CD8-positive, alpha-beta memory T cell (primary cell): ENCODE results near the gene COPG1. TPM values are rescaled to one million over a fixed set of nuclear protein-coding genes. Genes with fewer than 3 reads are reported as not detected.

Source experiments
- CTCF ChIA-PET: fragments of 350-600 bp; sonication (Branson Sonifier 250); formaldehyde crosslinking; loops from one replicate; lab custom pipeline; 2021; ENCODE audit warnings: antibody characterized with exemption; lab: Charles Lee
- POLR2A ChIA-PET: fragments of 350-600 bp; sonication (Branson Sonifier 250); formaldehyde crosslinking; loops from one replicate; lab custom pipeline; 2021; ENCODE audit warnings: antibody characterized with exemption; lab: Charles Lee
- DNase-seq, 5 donors: peaks; one replicate each; pipeline versions ENCODE4 v3.0.0 to v3.0.0-alpha.2; 2020 to 2022; ENCODE audit warnings: mixed read lengths in 1 of 5
- H3K27ac ChIP-seq: one replicate; pipeline ENCODE4 v1.7.0; 2013; ENCODE audit warnings: low read depth, mild to moderate bottlenecking, low read length, moderate library complexity
- H3K27me3 ChIP-seq: 2 replicates; pipeline ENCODE4 v1.7.0; 2013; ENCODE audit warnings: low read length, mild to moderate bottlenecking; ENCODE audit not compliant: insufficient read depth, poor library complexity, severe bottlenecking
- H3K36me3 ChIP-seq: 2 replicates; pipeline ENCODE4 v1.7.0; 2013; ENCODE audit warnings: mild to moderate bottlenecking, low read length, moderate library complexity; ENCODE audit not compliant: insufficient read depth
- H3K4me1 ChIP-seq: 2 replicates; pipeline ENCODE4 v1.7.0; 2013; ENCODE audit warnings: mild to moderate bottlenecking, low read length, moderate library complexity; ENCODE audit not compliant: insufficient read depth
- H3K4me3 ChIP-seq: 2 replicates; pipeline ENCODE4 v1.7.0; 2013; ENCODE audit warnings: mild to moderate bottlenecking, low read length
- H3K9me3 ChIP-seq: 2 replicates; pipeline ENCODE4 v1.7.0; 2013; ENCODE audit warnings: mild to moderate bottlenecking, low read length
- H3K27ac Mint-ChIP-seq, 8 donors: one replicate each; pipeline ENCODE4 v1.8.0; 2020 to 2021; ENCODE audit warnings: mixed read lengths in 8 of 8, mild to moderate bottlenecking in 6 of 8, inconsistent platforms in 3 of 8, moderate library complexity in 3 of 8
- H3K27me3 Mint-ChIP-seq, 2 donors: one replicate each; pipeline ENCODE4 v1.8.0; 2020 to 2021; ENCODE audit warnings: mixed read lengths in 2 of 2, mild to moderate bottlenecking in 1 of 2, moderate library complexity in 1 of 2
- H3K36me3 Mint-ChIP-seq, 3 donors: one replicate each; pipeline ENCODE4 v1.8.0; 2020 to 2021; ENCODE audit warnings: mixed read lengths in 3 of 3, inconsistent platforms in 1 of 3, mild to moderate bottlenecking in 1 of 3
- H3K4me1 Mint-ChIP-seq, 3 donors: one replicate each; pipeline ENCODE4 v1.8.0; 2020 to 2021; ENCODE audit warnings: mixed read lengths in 3 of 3, inconsistent platforms in 1 of 3, mild to moderate bottlenecking in 1 of 3
- H3K4me3 Mint-ChIP-seq, 7 donors: one replicate each; pipeline ENCODE4 v1.8.0; 2020 to 2021; ENCODE audit warnings: mixed read lengths in 7 of 7, mild to moderate bottlenecking in 6 of 7, moderate library complexity in 4 of 7, inconsistent platforms in 2 of 7
- H3K9me3 Mint-ChIP-seq, 5 donors: one replicate each; pipeline ENCODE4 v1.8.0; 2020 to 2022; ENCODE audit warnings: mixed read lengths in 5 of 5, mild to moderate bottlenecking in 3 of 5, moderate library complexity in 2 of 5, inconsistent platforms in 1 of 5
- polyA plus RNA-seq: library from polyadenylated mRNA; unstranded; fragments of 300-500 nt; fragmentation: Illumina TruSeq; gene quantifications from one replicate; pipeline ENCODE4 v1.2.3, GENCODE V29; 2021
- total RNA-seq, 2 experiments: library from RNA; stranded (reverse); gene quantifications; one replicate each; pipeline ENCODE4 v1.2.3, GENCODE V29; 2021

The COPG1 gene
- total and polyA plus RNA-seq, 3 experiments from 2014 or later: 101 to 136 (median 134) TPM

DNA sequence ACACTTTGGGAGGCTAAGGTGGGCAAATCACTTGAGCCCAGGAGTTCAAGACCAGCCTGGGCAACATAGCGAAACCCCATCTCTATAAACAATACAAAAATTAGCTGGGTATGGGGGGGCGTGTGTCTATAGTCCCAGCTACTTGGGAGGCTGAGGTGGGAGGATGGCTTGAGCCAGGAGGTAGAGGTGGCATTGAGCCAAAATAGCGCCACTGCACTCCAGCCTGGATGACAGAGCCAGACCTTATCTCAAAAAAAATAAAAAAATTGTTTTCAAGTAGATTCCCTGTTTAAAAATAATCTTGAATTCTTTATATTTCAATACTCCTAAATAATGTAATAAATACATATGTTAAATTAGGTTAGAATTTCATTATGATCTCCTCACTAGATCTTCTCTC is 39.0 kb downstream of the COPG1 start:
- peaks cover 17 to 40% (median 33%) of the 10 kb centered on the region in 3 donors for H3K4me1 Mint-ChIP-seq
- Histone ChIP-seq H3K4me1 (peaks cover 1% of the 10 kb centered on the region), H3K27me3 (no peaks in the 10 kb centered on the region), H3K9me3 (no peaks in the 10 kb centered on the region), H3K4me3 (no peak overlapping the region), H3K27ac (no peak overlapping the region), H3K36me3 (peaks cover 25% of the 10 kb centered on the region)
- H3K9me3 Mint-ChIP-seq: no peaks in the 10 kb centered on the region
- ChIA-PET CTCF (interaction anchor here (1.6 kb wide), 1 partner anchor 26 kb away, joined by 3 read pairs; no protein-coding TSS in a partner anchor), POLR2A (interaction anchor here (0.6 to 1.8 kb wide), 2 partner anchors 10 to 28 kb away, joined by 6 read pairs; partner anchors contain the start of gene HMCES)
- no peak overlapping the region for H3K4me3 Mint-ChIP-seq
- H3K27me3 Mint-ChIP-seq: no peaks in the 10 kb centered on the region
- peak overlapping the region in 2 of 8 donors; percentile 44 to 85 for H3K27ac Mint-ChIP-seq
- H3K36me3 Mint-ChIP-seq: peaks cover 6 to 74% (median 24%) of the 10 kb centered on the region in 3 donors
- no peak for DNase-seq

DNA sequence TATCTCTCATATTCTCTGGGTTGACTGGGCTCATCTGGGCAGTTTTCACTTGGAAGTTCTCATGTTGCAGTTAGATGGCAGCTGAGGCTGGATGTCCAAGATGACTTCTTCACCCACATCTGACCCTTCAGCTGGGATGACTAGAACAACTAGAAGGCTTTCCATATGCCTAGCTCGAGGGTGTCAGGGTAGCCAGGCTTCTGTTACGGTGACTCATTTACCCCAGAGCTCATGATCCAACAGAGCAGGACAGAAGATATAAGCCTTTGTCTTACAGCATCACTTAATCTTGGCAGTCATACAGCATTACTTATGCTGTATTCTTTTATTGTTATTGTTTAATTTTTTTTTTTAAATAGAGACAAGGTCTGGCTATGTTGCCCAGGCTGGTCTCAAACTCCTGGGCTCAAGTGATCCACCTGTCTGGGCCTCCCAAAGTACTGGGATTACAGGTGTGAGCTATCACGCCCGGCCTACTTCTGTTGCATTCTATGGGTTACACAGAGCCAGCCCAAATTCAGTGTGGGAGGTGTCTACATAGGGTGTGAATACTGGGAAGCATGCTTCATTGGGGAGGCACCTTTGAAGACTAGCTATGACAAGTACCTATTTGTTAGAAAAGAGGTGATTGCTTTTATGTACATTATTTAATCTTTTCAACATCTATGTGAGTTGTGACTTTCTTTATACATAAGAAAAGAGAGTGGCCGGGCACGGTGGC is 40.0 kb downstream of the COPG1 start:
- POLR2A ChIA-PET: interaction anchor here (0.9 to 1.8 kb wide), 2 partner anchors 27 to 167 kb away, joined by 3 to 6 read pairs; a partner anchor contains a TSS
- no peak for DNase-seq
- no peaks in the 10 kb centered on the region for H3K27me3 ChIP-seq
- H3K27ac Mint-ChIP-seq: peak overlapping the region in 2 of 8 donors; percentile 38 to 47
- H3K4me3 ChIP-seq: no peak overlapping the region
- peaks cover 25% of the 10 kb centered on the region for H3K36me3 ChIP-seq
- H3K4me1 ChIP-seq: no peaks in the 10 kb centered on the region
- H3K9me3 Mint-ChIP-seq: no peaks in the 10 kb centered on the region
- H3K36me3 Mint-ChIP-seq: peaks cover 6 to 74% (median 26%) of the 10 kb centered on the region in 3 donors
- peaks cover 16 to 33% (median 25%) of the 10 kb centered on the region in 3 donors for H3K4me1 Mint-ChIP-seq
- CTCF ChIA-PET: interaction anchor here (1.6 to 2.7 kb wide), 2 partner anchors 25 to 27 kb away, joined by 3 to 10 read pairs; a partner anchor contains a TSS
- H3K9me3 ChIP-seq: no peaks in the 10 kb centered on the region
- H3K27me3 Mint-ChIP-seq: no peaks in the 10 kb centered on the region
- no peak overlapping the region for H3K4me3 Mint-ChIP-seq
- no peak overlapping the region for H3K27ac ChIP-seq

DNA sequence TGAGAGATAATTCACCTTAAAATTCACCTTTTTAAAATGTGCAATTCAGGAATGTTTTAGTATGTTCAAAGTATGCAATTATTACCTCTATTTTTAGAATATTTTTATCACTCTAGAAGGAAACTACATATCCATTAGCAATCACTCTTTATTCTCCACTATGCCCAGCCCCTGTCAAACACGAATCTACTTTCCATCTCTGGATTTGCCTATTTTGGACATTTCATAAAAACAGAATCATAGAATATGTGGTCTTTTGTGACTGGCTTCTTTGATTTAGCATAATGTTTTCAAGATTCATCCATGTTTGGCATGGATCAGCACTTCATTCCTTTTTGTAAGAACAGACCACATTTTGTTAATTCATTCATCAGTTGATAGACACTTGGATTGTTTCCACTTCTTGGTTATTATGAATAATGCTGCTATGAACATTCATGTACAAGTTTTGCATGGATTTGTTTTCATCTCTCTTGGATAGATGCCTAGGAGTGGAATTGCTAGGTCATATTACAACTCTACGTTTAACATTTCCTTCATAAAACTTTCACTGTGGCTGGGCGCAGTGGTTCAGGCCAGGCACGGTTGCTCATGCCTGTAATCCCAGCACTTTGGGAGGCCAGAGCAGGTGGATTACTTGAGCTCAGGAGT is 42.0 kb downstream of the COPG1 start:
- Histone ChIP-seq H3K27ac (no peak overlapping the region), H3K9me3 (no peaks in the 10 kb centered on the region), H3K4me3 (no peak overlapping the region), H3K36me3 (peaks cover 25% of the 10 kb centered on the region), H3K4me1 (no peaks in the 10 kb centered on the region), H3K27me3 (no peaks in the 10 kb centered on the region)
- Mint-ChIP-seq H3K36me3 (peaks cover 10 to 77% (median 21%) of the 10 kb centered on the region in 3 donors), H3K9me3 (no peaks in the 10 kb centered on the region), H3K4me1 (peaks cover 12 to 27% (median 13%) of the 10 kb centered on the region in 3 donors), H3K27ac (peak overlapping the region in 1 of 8 donors; percentile 38), H3K4me3 (no peak overlapping the region), H3K27me3 (no peaks in the 10 kb centered on the region)
- ChIA-PET POLR2A (no interaction called here), CTCF (interaction anchor here (2.7 kb wide), 1 partner anchor 25 kb away, joined by 10 read pairs; a partner anchor contains a TSS)
- DNase-seq: no peak

DNA sequence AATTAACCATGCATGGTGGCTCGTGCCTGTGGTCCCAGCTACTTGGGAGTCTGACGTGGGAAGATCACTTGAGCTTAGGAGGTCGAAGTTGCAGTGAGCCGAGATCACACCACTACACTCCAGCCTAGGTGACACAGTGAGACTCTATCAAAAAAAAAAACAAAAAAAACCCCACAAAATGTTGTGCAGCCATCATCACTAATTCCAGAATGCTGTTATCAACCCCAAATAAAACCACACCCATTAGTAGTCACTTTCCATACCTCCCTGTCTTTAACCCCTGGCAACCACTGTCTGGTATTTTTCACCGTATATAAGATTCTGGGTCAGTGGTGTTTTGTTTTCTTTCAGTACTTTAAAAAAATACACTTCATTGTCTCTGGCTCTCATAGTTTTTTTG is 45.9 kb downstream of the COPG1 start:
- H3K9me3 Mint-ChIP-seq: no peaks in the 10 kb centered on the region
- peaks cover 10 to 77% (median 20%) of the 10 kb centered on the region in 3 donors for H3K36me3 Mint-ChIP-seq
- H3K27me3 Mint-ChIP-seq: no peaks in the 10 kb centered on the region
- Histone ChIP-seq H3K4me3 (no peak overlapping the region), H3K27ac (no peak overlapping the region), H3K27me3 (no peaks in the 10 kb centered on the region), H3K4me1 (no peaks in the 10 kb centered on the region), H3K36me3 (peaks cover 36% of the 10 kb centered on the region), H3K9me3 (no peaks in the 10 kb centered on the region)
- peaks cover 8 to 19% (median 9%) of the 10 kb centered on the region in 3 donors for H3K4me1 Mint-ChIP-seq
- POLR2A ChIA-PET: no interaction called here
- no peak for DNase-seq
- H3K4me3 Mint-ChIP-seq: no peak overlapping the region
- H3K27ac Mint-ChIP-seq: peak overlapping the region in 4 of 8 donors; percentile 3 to 69 (median 29)
- CTCF ChIA-PET: no interaction called here

DNA sequence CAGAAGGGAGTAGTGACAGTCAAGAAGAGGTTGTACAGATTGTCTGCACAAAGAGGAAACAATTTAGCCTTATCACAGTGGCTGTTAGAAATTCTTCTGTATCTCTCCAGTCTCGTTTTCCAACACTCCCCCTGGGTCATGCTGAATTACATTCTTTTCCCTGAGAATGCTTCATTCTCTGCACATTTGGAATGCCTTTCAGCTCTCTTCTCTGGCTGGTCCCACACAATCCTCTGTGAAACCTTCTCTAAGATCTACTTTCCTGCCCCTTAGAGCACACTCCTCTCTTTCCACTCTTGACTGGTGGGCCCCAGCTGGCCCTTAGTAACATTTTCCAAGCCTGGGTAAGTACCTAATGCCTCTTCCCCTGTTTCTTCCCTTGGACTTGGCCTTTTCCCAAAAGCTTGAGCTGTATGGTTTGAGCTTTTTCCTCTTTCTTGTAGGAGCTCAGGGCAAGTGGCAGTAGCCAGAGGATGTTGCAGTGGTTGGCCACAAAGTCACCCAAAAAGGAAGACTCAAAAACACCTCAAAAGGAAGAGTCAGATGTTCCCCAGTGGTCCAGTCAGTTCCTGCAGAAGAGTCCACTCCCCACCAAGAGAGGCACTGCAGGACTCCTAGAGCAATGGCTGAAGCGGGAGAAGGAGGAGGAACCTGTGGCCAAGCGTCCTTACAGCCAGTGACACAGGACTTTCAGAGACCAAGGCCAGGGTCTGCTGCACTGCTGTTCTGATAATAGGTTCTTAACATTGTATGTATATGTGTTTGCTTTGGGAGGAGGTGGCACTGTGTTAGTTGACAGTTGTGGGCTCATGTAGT is 54.9 kb downstream of the COPG1 start:
- Histone ChIP-seq H3K4me3 (no peak overlapping the region), H3K36me3 (peaks cover 25% of the 10 kb centered on the region), H3K27me3 (no peaks in the 10 kb centered on the region), H3K4me1 (no peaks in the 10 kb centered on the region), H3K9me3 (no peaks in the 10 kb centered on the region), H3K27ac (no peak overlapping the region)
- ChIA-PET POLR2A (no interaction called here), CTCF (no interaction called here)
- Mint-ChIP-seq H3K27ac (peak overlapping the region in 5 of 8 donors; percentile 17 to 86 (median 51)), H3K4me1 (peaks cover 3 to 15% (median 12%) of the 10 kb centered on the region in 3 donors), H3K9me3 (no peaks in the 10 kb centered on the region), H3K4me3 (no peak overlapping the region), H3K36me3 (peaks cover 0 to 67% (median 15%) of the 10 kb centered on the region in 3 donors), H3K27me3 (no peaks in the 10 kb centered on the region)
- no peak for DNase-seq

DNA sequence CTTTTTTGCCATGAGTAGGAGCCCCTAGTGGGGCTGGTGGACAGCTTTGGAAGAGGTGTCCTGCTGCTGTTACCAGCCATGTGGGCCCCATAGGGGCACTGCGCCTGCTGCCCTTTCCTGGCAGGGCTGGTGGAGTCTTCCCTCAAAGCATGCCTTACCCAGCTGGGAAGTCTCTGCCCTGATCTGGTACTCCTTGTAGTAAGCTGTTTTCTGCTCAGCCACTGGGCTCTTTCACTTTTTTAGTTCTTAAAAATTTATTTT is 55.5 kb downstream of the COPG1 start:
- POLR2A ChIA-PET: no interaction called here
- H3K27ac Mint-ChIP-seq: peak overlapping the region in 3 of 8 donors; percentile 25 to 86 (median 40)
- DNase-seq: no peak

DNA sequence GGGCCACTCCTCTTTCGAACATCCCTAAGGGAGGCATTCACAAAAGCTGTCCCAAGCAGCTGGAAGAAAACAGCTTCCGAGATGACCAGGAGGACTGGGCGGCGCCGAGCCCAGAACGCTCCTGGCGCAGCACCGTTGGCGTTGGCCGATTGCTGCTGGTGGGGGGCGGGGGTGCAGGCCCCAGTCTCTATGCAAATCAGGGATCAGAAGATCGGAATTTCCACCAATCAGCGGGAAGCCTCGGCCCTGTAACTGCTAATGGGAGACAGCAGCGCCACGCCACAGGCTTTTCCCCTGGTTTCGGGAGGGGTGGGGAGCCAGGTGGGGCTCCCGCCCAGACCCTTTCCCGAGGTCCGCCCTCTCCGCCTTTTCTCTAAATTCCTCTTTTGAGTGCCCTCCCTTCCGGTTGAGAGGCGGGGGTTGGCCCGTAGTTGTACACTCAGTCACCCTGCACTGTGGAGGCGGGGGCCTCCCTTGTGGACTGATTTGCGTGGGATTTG is 56.2 kb downstream of the COPG1 start:
- H3K4me3 ChIP-seq: no peak overlapping the region
- Mint-ChIP-seq H3K27ac (peak overlapping the region in 2 of 8 donors; percentile 54 to 70), H3K4me1 (peaks cover 3 to 15% (median 12%) of the 10 kb centered on the region in 3 donors), H3K36me3 (peaks cover 0 to 58% (median 15%) of the 10 kb centered on the region in 3 donors), H3K27me3 (no peaks in the 10 kb centered on the region), H3K9me3 (no peaks in the 10 kb centered on the region), H3K4me3 (no peak overlapping the region)
- peaks cover 22% of the 10 kb centered on the region for H3K36me3 ChIP-seq
- H3K4me1 ChIP-seq: no peaks in the 10 kb centered on the region
- ChIA-PET POLR2A (no interaction called here), CTCF (no interaction called here)
- no peak for DNase-seq
- H3K27ac ChIP-seq: no peak overlapping the region
- no peaks in the 10 kb centered on the region for H3K27me3 ChIP-seq
- no peaks in the 10 kb centered on the region for H3K9me3 ChIP-seq

More for the DNA sequence above, 55.5 kb downstream of the COPG1 start:
- Mint-ChIP-seq H3K36me3 (peaks cover 0 to 63% (median 15%) of the 10 kb centered on the region in 3 donors), H3K27me3 (no peaks in the 10 kb centered on the region), H3K4me3 (no peak overlapping the region), H3K9me3 (no peaks in the 10 kb centered on the region), H3K4me1 (peaks cover 3 to 15% (median 12%) of the 10 kb centered on the region in 3 donors)
- H3K4me1 ChIP-seq: no peaks in the 10 kb centered on the region
- no peaks in the 10 kb centered on the region for H3K9me3 ChIP-seq
- no peaks in the 10 kb centered on the region for H3K27me3 ChIP-seq
- H3K27ac ChIP-seq: no peak overlapping the region
- no peak overlapping the region for H3K4me3 ChIP-seq
- peaks cover 22% of the 10 kb centered on the region for H3K36me3 ChIP-seq
- CTCF ChIA-PET: no interaction called here
